Immature natural killer cell (primary cell): ENCODE results near the gene MINDY3. TPM values are rescaled to one million over a fixed set of nuclear protein-coding genes. Genes with fewer than 3 reads are reported as not detected.

ENCODE experiments used
- DNase-seq, 3 donors: peaks; one replicate each; pipeline ENCODE4 v3.0.0; 2022; ENCODE audit warnings: mixed read lengths in 1 of 3
- H3K27ac Mint-ChIP-seq, 6 donors: one replicate each; pipeline ENCODE4 v1.8.0; 2020; ENCODE audit warnings: mixed read lengths in 6 of 6, mild to moderate bottlenecking in 5 of 6, inconsistent platforms in 4 of 6, moderate library complexity in 3 of 6
- H3K27me3 Mint-ChIP-seq, 3 donors: one replicate each; pipeline ENCODE4 v1.8.0; 2020 to 2021; ENCODE audit warnings: low read depth in 3 of 3, mild to moderate bottlenecking in 3 of 3, mixed read lengths in 3 of 3, moderate library complexity in 3 of 3, inconsistent platforms in 1 of 3
- H3K36me3 Mint-ChIP-seq, 3 donors: one replicate each; pipeline ENCODE4 v1.8.0; 2020; ENCODE audit warnings: mixed read lengths in 3 of 3, inconsistent platforms in 2 of 3, mild to moderate bottlenecking in 2 of 3
- H3K4me1 Mint-ChIP-seq, 2 donors: one replicate each; pipeline ENCODE4 v1.8.0; 2020; ENCODE audit warnings: inconsistent platforms in 2 of 2, mild to moderate bottlenecking in 2 of 2, mixed read lengths in 2 of 2, moderate library complexity in 1 of 2
- H3K4me3 Mint-ChIP-seq, 5 donors: one replicate each; pipeline ENCODE4 v1.8.0; 2020; ENCODE audit warnings: mild to moderate bottlenecking in 5 of 5, mixed read lengths in 5 of 5, inconsistent platforms in 3 of 5, moderate library complexity in 3 of 5
- H3K9me3 Mint-ChIP-seq, 6 donors: one replicate each; pipeline ENCODE4 v1.8.0; 2020; ENCODE audit warnings: mild to moderate bottlenecking in 6 of 6, mixed read lengths in 6 of 6, inconsistent platforms in 4 of 6, moderate library complexity in 3 of 6
- polyA plus RNA-seq, 3 donors: library from polyadenylated mRNA; unstranded; fragments of 300-500 nt; fragmentation: Illumina TruSeq; gene quantifications; one replicate each; pipeline ENCODE4 v1.2.3, GENCODE V29; 2021

Gene MINDY3
- polyA plus RNA-seq, 3 donors from 2014 or later: 1.7 to 6.6 (median 5.0) TPM

DNA sequence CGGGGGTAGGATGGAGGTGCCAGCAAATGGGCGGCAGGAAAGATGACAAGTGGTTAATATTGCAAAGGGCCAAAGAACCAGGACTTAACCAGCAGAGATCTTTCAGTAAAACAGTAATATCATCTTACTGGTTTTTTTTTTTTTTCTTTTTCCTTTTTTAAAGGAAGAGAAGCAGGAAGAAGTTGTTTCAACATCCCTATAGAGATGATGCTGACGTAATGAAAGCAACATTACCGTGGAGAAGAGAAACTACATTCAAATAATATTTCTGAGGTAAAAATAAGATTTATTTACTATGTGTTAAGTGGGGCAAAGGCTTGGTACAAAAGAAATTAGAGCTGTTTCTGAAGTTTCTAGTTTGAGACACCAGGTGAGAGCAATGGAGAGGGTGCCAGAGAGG, 11.0 kb downstream of the MINDY3 start:
- H3K4me3 Mint-ChIP-seq: no peak overlapping the region
- peak overlapping the region in 1 of 6 donors; percentile 41 for H3K27ac Mint-ChIP-seq
- H3K27me3 Mint-ChIP-seq: peaks cover 0 to 4% (median 3%) of the 10 kb centered on the region in 3 donors
- no peak for DNase-seq
- peaks cover 19 to 35% (median 24%) of the 10 kb centered on the region in 6 donors for H3K9me3 Mint-ChIP-seq
- peaks cover 32 to 66% of the 10 kb centered on the region in 2 donors for H3K4me1 Mint-ChIP-seq
- peaks cover 34 to 49% (median 46%) of the 10 kb centered on the region in 3 donors for H3K36me3 Mint-ChIP-seq

GRCh38 chr10:15847481-15847880, 12.8 kb downstream of the MINDY3 start:
- Mint-ChIP-seq H3K27me3 (peaks cover 0 to 4% (median 3%) of the 10 kb centered on the region in 3 donors), H3K4me1 (peaks cover 41 to 67% of the 10 kb centered on the region in 2 donors), H3K9me3 (peaks cover 19 to 35% (median 24%) of the 10 kb centered on the region in 6 donors), H3K4me3 (no peak overlapping the region), H3K36me3 (peaks cover 38 to 52% (median 46%) of the 10 kb centered on the region in 3 donors), H3K27ac (no peak overlapping the region)
- DNase-seq: no peak

DNA sequence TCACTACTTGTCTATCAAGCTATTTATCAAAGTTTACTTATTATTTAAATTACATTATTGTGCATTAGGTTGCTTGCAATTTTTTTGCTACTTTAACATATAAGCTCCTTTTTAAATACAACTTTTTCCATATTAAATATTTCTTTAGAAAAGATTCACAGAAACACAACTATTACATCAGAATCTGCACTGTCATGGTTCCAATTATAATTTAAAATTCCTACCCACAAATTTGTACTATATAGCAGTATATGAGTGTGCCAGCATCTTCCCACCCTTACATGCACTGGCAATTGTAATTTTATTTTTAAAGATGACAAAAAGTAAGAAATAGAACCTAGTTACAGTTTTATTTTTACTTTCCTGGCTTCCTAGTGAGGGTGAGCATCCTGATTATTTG, 15.8 kb downstream of the MINDY3 start:
- peaks cover 13 to 24% (median 17%) of the 10 kb centered on the region in 3 donors for H3K36me3 Mint-ChIP-seq
- H3K27ac Mint-ChIP-seq: no peak overlapping the region
- peaks cover 34 to 50% of the 10 kb centered on the region in 2 donors for H3K4me1 Mint-ChIP-seq
- peaks cover 0 to 8% (median 1%) of the 10 kb centered on the region in 6 donors for H3K9me3 Mint-ChIP-seq
- H3K27me3 Mint-ChIP-seq: no peaks in the 10 kb centered on the region
- H3K4me3 Mint-ChIP-seq: no peak overlapping the region
- DNase-seq: no peak

DNA sequence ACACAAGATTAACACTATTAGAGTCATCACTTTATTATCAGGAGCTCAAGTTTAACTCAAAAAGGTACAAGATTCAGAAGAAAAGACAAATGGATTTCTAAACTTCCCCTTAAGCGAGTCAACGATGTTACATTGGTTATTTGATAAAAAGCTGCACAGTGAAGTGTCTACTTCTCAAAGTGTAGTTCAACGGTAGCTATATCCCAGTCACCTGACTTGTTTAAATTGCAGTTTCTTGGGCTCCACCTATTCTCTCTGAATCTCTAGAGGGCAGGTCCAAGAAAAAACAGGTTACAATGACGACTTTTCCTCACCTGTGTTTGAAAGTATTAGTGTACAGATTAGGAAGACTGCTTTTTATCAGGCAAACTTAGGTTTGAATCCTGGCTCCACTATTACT, 16.6 kb downstream of the MINDY3 start:
- Mint-ChIP-seq H3K4me1 (peaks cover 29 to 41% of the 10 kb centered on the region in 2 donors), H3K9me3 (no peaks in the 10 kb centered on the region), H3K4me3 (no peak overlapping the region), H3K27ac (peak overlapping the region in 3 of 6 donors; percentile 5 to 55 (median 21)), H3K36me3 (peaks cover 5 to 20% (median 8%) of the 10 kb centered on the region in 3 donors), H3K27me3 (no peaks in the 10 kb centered on the region)
- DNase-seq: no peak

- Mint-ChIP-seq H3K4me1 (peaks cover 25 to 40% of the 10 kb centered on the region in 2 donors), H3K27me3 (no peaks in the 10 kb centered on the region), H3K27ac (peak overlapping the region in 5 of 6 donors; percentile 7 to 55 (median 9)), H3K36me3 (peaks cover 3 to 20% (median 5%) of the 10 kb centered on the region in 3 donors), H3K9me3 (no peaks in the 10 kb centered on the region), H3K4me3 (no peak overlapping the region)
- no peak for DNase-seq
Measured at GRCh38 chr10:15842556-15843169, 17.6 kb downstream of the MINDY3 start.

DNA sequence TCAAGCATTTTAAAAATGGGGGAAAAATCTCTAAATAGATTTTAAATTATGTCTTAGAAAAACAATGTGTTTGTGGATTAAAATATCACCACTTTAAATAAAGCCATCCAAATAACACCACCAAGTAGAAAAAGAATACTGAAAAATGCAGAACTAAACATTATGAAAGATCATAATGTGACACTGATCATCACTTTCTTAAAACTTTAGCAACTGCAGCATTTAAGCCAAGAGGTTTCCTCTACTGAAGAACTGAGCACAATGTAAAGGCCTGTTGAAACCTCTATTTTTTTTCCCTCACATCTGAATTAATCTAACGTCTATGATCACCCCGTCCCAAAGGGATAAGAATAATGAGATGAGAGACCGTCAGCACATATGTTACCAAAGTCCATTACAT, 18.6 kb downstream of the MINDY3 start:
- no peaks in the 10 kb centered on the region for H3K9me3 Mint-ChIP-seq
- H3K4me3 Mint-ChIP-seq: no peak overlapping the region
- no peaks in the 10 kb centered on the region for H3K27me3 Mint-ChIP-seq
- peaks cover 0 to 18% (median 5%) of the 10 kb centered on the region in 3 donors for H3K36me3 Mint-ChIP-seq
- peak overlapping the region in 3 of 6 donors; percentile 13 to 35 (median 15) for H3K27ac Mint-ChIP-seq
- H3K4me1 Mint-ChIP-seq: peaks cover 24 to 40% of the 10 kb centered on the region in 2 donors
- no peak for DNase-seq

GRCh38 chr10:15836807-15837206, 23.5 kb downstream of the MINDY3 start:
- H3K36me3 Mint-ChIP-seq: peaks cover 4 to 23% (median 8%) of the 10 kb centered on the region in 3 donors
- H3K9me3 Mint-ChIP-seq: no peaks in the 10 kb centered on the region
- DNase-seq: no peak
- peaks cover 2 to 14% of the 10 kb centered on the region in 2 donors for H3K4me1 Mint-ChIP-seq
- no peak overlapping the region for H3K27ac Mint-ChIP-seq
- no peak overlapping the region for H3K4me3 Mint-ChIP-seq
- H3K27me3 Mint-ChIP-seq: no peaks in the 10 kb centered on the region

- Mint-ChIP-seq H3K36me3 (peaks cover 18 to 38% (median 22%) of the 10 kb centered on the region in 3 donors), H3K4me1 (peaks cover 0 to 5% of the 10 kb centered on the region in 2 donors), H3K9me3 (no peaks in the 10 kb centered on the region), H3K4me3 (no peak overlapping the region), H3K27ac (no peak overlapping the region), H3K27me3 (no peaks in the 10 kb centered on the region)
- no peak for DNase-seq
Measured at GRCh38 chr10:15829495-15829894, 30.8 kb downstream of the MINDY3 start.

DNA sequence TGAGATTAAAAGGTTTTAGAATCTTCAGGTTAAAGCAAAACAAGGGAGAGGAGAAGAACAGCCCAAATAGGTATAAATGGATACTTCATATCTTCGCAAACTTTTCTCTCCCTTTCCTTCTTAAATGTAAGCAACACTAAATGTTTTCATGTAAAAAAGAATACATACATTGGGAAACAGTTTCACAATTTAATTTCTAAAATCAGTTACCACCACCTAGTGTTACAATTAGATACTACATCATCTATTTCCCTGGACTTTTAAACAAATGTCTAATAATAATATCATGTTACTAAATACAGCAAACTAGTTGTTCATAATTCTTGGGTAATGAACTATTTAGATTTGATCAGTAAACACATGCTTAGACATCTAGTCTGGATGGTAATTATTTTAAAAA, 35.8 kb downstream of the MINDY3 start:
- Mint-ChIP-seq H3K9me3 (no peaks in the 10 kb centered on the region), H3K36me3 (peaks cover 17 to 38% (median 18%) of the 10 kb centered on the region in 3 donors), H3K4me3 (no peak overlapping the region), H3K27me3 (peaks cover 0 to 2% (median 0%) of the 10 kb centered on the region in 3 donors), H3K27ac (no peak overlapping the region), H3K4me1 (peaks cover 0 to 7% of the 10 kb centered on the region in 2 donors)
- no peak for DNase-seq

GRCh38 chr10:15822131-15822530, 38.2 kb downstream of the MINDY3 start:
- peaks cover 2 to 18% of the 10 kb centered on the region in 2 donors for H3K4me1 Mint-ChIP-seq
- no peak for DNase-seq
- H3K36me3 Mint-ChIP-seq: peaks cover 21 to 44% (median 28%) of the 10 kb centered on the region in 3 donors
- H3K27ac Mint-ChIP-seq: no peak overlapping the region
- H3K9me3 Mint-ChIP-seq: no peaks in the 10 kb centered on the region
- H3K27me3 Mint-ChIP-seq: peaks cover 0 to 2% (median 0%) of the 10 kb centered on the region in 3 donors
- no peak overlapping the region for H3K4me3 Mint-ChIP-seq

DNA sequence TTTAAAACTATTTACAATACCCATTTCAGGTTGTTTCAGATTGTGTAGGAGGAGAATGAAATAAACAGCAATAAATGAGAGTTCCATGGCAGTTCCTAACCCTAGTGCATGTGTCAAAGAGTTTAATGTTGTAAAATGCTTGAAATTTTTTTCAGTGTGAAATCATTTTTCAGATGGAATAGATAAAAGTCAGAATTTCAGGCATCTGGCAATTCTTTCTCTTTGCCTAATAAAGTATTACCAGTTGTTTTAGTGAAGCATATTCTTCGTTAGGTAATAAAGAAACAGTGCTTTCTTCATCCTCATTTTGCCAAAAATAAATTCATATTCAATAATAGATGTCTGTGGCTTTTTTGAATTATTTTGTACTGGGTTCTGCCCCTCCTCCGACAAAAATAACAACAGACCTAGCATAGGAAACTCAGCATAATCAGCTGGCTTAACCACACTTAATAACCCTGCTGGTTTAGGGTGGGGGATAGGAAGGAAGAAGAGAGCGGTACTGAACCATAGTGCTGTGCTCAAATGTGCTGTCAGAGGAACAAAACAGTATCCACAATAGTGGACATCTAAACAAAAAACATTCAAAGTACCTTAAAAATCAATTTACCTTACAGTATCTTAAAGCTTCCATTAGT, 39.1 kb downstream of the MINDY3 start:
- Mint-ChIP-seq H3K4me1 (peaks cover 2 to 18% of the 10 kb centered on the region in 2 donors), H3K27ac (peak overlapping the region in 2 of 6 donors; percentile 20 to 21), H3K36me3 (peaks cover 21 to 44% (median 34%) of the 10 kb centered on the region in 3 donors), H3K9me3 (no peaks in the 10 kb centered on the region), H3K27me3 (peaks cover 0 to 2% (median 0%) of the 10 kb centered on the region in 3 donors), H3K4me3 (no peak overlapping the region)
- no peak for DNase-seq

DNA sequence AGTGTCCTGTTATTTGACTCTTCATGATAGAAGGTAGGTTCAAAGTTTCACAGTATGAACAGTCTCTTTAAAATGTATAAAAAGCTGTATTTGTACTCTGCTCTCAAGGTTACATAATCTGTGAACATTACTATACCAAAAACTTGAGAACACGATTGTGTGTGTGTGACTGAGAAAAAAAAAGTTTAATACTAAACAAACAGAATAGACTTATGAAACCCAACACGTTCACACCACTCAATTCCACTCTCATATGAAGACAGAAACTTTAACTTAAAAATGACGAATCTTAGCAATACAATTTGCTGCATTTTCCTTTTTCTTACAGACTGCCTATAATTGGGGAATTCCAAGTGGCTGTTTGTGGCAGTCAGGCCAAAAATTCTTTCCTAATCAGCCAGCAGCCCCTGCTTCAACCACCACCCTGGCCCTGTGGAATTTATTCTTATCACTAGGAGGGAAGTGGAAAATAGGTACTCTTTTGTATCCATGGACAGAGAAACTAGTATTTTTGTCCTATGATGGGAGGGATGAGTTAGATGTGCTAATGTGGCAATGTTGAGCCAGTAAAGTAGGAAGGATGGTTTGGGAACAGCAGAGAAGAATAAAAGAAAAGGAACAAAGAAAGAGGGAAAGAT, 42.8 kb downstream of the MINDY3 start:
- Mint-ChIP-seq H3K27ac (peak overlapping the region in 3 of 6 donors; percentile 20 to 68 (median 20)), H3K4me1 (peaks cover 2 to 26% of the 10 kb centered on the region in 2 donors), H3K9me3 (no peaks in the 10 kb centered on the region), H3K27me3 (no peaks in the 10 kb centered on the region), H3K36me3 (peaks cover 22 to 45% (median 35%) of the 10 kb centered on the region in 3 donors), H3K4me3 (no peak overlapping the region)
- DNase-seq: no peak

DNA sequence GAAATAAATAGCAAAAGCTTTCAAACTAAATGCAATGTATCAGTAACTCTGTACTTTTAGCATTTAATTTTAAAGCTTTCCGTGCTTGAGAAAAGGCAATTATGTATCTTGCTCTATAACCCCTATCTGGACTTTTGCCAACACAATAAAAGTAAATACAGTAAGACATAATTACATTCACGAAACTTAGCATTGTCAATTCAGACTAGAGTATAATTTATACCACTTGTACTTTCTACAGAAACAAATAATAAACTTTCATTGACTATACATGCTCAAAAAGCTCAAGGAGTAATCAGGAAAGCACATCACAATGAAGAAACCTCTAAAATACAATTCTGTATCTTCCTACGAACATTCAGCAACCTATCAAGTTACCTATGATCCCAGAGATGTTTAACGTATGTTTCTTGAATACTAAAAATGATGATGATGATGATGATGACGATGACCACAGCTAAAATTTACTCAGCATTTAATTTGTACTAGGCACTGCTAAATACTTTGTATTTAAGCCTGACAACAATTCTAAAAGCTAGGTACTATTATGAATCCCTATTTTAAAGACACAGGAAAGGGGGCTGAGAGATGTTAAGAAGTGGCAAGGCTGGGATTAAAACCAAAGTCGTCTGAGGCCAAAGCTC, 44.9 kb downstream of the MINDY3 start:
- peaks cover 2 to 19% of the 10 kb centered on the region in 2 donors for H3K4me1 Mint-ChIP-seq
- H3K27ac Mint-ChIP-seq: no peak overlapping the region
- no peaks in the 10 kb centered on the region for H3K9me3 Mint-ChIP-seq
- H3K27me3 Mint-ChIP-seq: no peaks in the 10 kb centered on the region
- DNase-seq: no peak
- no peak overlapping the region for H3K4me3 Mint-ChIP-seq
- peaks cover 12 to 34% (median 30%) of the 10 kb centered on the region in 3 donors for H3K36me3 Mint-ChIP-seq
